ENCODE results near the gene TMIGD3. TPM values are rescaled to one million over a fixed set of nuclear protein-coding genes. Genes with fewer than 3 reads are reported as not detected.

The TMIGD3 gene
- total RNA-seq, 2 experiments from 2014 or later, result not detected

DNA sequence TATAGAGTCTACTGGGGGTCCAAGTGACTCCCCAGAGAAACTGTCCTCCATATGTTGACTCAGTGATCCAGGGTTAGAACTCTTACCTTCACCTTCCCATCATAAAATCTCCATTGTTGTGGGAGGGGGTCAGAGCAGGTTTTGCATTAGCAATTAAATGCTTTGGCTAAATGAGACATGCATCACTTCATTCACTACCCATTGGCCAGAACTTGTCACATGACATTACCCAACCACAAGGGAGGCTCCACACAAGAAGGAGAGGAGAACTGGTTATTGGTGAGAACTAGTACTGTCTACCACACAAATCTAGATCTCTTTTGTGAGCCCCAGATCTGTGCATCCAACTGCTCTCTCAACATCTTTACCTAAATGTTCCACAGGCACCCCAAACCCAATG is 33.9 kb downstream of the TMIGD3 start:
- Histone ChIP-seq H3K27ac (ENCODE audit: low read depth in 1 of 2, low read length in 2 of 2) (peak overlapping the region in 1 of 2 donors; percentile 84), H3K36me3 (ENCODE audit: insufficient read depth, low read length) (peaks cover 14% of the 10 kb centered on the region), H3K4me1 (ENCODE audit: insufficient read depth, low read length) (peaks cover 49% of the 10 kb centered on the region), H3K9me3 (ENCODE audit: control insufficient read depth in 1 of 2, insufficient read depth in 1 of 2, low read length in 2 of 2) (no peaks in the 10 kb centered on the region), H3K4me3 (ENCODE audit: low read length) (no peak overlapping the region), H3K27me3 (ENCODE audit: control insufficient read depth in 1 of 2, insufficient read depth in 2 of 2, low read length in 2 of 2) (no peaks in the 10 kb centered on the region)
- no peak for DNase-seq
- no peaks in the 10 kb centered on the region for H3K27me3 Mint-ChIP-seq
- H3K9me3 Mint-ChIP-seq, result no peaks in the 10 kb centered on the region
- no peak overlapping the region for H3K4me3 Mint-ChIP-seq
- H3K4me1 Mint-ChIP-seq (ENCODE audit: low read depth), result peaks cover 23% of the 10 kb centered on the region
- no peak overlapping the region for H3K27ac Mint-ChIP-seq
- peaks cover 22% of the 10 kb centered on the region for H3K36me3 Mint-ChIP-seq (ENCODE audit: low read depth)
- no peak for ATAC-seq (ENCODE audit: poor library complexity)
- intact Hi-C loops (cut with DNase I, micrococcal nuclease), result loop anchor here in 1 of 2 experiments (2.0 kb wide), 1 partner anchor 19 kb away; no protein-coding TSS in a partner anchor
- ChIA-PET POLR2A (interaction anchor here (0.8 kb wide), 1 partner anchor 20 kb away, joined by 4 read pairs; the partner anchor contains the start of gene ATP5PB), CTCF (interaction anchor here (0.6 to 0.7 kb wide), 2 partner anchors 31 to 439 kb away, joined by 3 read pairs; no protein-coding TSS in a partner anchor)
- TF ChIP-seq CTCF (IDR thresholded peaks at IDR 0.05), result no peak

DNA sequence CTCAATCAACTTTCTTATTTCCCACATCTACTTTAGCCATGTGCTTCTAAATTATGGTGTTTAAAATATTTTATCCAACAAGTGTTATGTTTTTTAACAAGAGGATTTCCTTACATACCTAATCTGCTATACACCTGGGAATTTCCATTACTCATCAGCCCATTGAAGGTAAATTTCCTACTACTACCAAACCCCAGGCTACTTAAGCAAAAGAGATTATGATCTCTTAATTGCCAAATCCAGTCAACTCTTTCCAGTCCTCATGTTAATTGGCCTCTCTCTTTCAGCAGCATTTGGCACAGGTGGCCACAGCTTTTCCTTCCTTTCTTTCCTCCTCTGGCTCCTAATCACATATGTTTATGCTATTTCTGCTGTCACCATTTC is 34.7 kb downstream of the TMIGD3 start:
- H3K27me3 ChIP-seq (ENCODE audit: control insufficient read depth in 1 of 2, insufficient read depth in 2 of 2, low read length in 2 of 2), result no peaks in the 10 kb centered on the region
- H3K4me1 Mint-ChIP-seq (ENCODE audit: low read depth), result peaks cover 26% of the 10 kb centered on the region
- peaks cover 24% of the 10 kb centered on the region for H3K36me3 Mint-ChIP-seq (ENCODE audit: low read depth)
- DNase-seq, result no peak
- no peak for TF ChIP-seq CTCF (IDR thresholded peaks at IDR 0.05)
- ChIA-PET CTCF (no interaction called here), POLR2A (interaction anchor here (0.8 to 1.2 kb wide), 2 partner anchors 19 to 286 kb away, joined by 3 to 4 read pairs; partner anchors contain the start of gene ATP5PB)
- peaks cover 14% of the 10 kb centered on the region for H3K36me3 ChIP-seq (ENCODE audit: insufficient read depth, low read length)
- H3K27ac Mint-ChIP-seq, result no peak overlapping the region
- no peak overlapping the region for H3K27ac ChIP-seq (ENCODE audit: low read depth in 1 of 2, low read length in 2 of 2)
- intact Hi-C loops (cut with DNase I, micrococcal nuclease), result loop anchor here in 1 of 2 experiments (2.0 kb wide), 1 partner anchor 18 kb away; no protein-coding TSS in a partner anchor
- H3K27me3 Mint-ChIP-seq, result no peaks in the 10 kb centered on the region
- H3K4me3 Mint-ChIP-seq, result no peak overlapping the region
- no peak for ATAC-seq (ENCODE audit: poor library complexity)
- H3K9me3 ChIP-seq (ENCODE audit: control insufficient read depth in 1 of 2, insufficient read depth in 1 of 2, low read length in 2 of 2), result no peaks in the 10 kb centered on the region
- no peaks in the 10 kb centered on the region for H3K9me3 Mint-ChIP-seq
- H3K4me1 ChIP-seq (ENCODE audit: insufficient read depth, low read length), result peaks cover 45% of the 10 kb centered on the region
- no peak overlapping the region for H3K4me3 ChIP-seq (ENCODE audit: low read length)

DNA sequence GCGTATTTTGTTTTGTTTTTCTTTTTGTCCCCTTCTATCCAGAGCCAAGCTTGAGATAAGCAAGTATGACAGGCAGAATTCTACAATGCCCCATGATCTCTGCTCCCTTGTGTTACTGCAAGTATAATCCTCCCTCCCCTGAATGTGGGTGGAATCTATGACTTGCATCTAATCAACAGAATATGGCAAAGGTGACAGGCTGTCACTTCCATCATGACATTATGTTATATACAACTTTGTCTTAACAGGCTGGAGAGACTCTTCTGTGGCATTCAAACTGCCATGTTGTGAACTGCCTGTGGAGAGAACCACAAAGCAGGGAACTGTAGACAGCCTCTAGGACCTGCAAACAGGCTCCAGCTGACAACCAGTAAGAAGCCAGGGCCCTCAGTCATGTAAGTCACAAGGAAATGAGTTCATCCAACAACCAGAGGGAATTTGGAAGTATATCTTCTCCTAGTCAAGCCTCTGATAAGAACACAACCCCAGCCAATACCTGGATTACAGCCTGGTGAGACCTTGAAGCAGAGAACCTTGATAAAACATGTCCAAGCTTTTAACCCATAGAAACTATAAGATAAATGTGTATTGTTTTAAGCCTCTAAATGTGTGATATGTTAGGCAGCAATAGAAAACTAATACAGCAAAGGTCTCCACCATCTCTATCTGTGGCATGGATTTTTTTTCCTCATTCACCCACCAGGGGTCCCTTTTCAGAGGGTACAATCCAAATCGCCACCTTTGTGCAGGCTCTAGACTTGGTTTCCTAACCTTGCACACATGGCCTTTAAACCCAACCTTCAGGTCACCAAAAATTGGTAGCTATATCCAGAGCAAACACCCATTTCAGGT is 35.3 kb downstream of the TMIGD3 start:
- Mint-ChIP-seq H3K9me3 (no peaks in the 10 kb centered on the region), H3K4me3 (no peak overlapping the region), H3K4me1 (ENCODE audit: low read depth) (peaks cover 29% of the 10 kb centered on the region), H3K36me3 (ENCODE audit: low read depth) (peaks cover 28% of the 10 kb centered on the region), H3K27ac (no peak overlapping the region), H3K27me3 (no peaks in the 10 kb centered on the region)
- intact Hi-C loops (cut with DNase I, micrococcal nuclease), result loop anchor here in 1 of 2 experiments (2.0 kb wide), 1 partner anchor 17 kb away; no protein-coding TSS in a partner anchor
- ATAC-seq (ENCODE audit: poor library complexity) (no peak), DNase-seq (no peak)
- Histone ChIP-seq H3K27ac (ENCODE audit: low read depth in 1 of 2, low read length in 2 of 2) (no peak overlapping the region), H3K9me3 (ENCODE audit: control insufficient read depth in 1 of 2, insufficient read depth in 1 of 2, low read length in 2 of 2) (no peaks in the 10 kb centered on the region), H3K4me1 (ENCODE audit: insufficient read depth, low read length) (peaks cover 40% of the 10 kb centered on the region), H3K4me3 (ENCODE audit: low read length) (no peak overlapping the region), H3K27me3 (ENCODE audit: control insufficient read depth in 1 of 2, insufficient read depth in 2 of 2, low read length in 2 of 2) (no peaks in the 10 kb centered on the region), H3K36me3 (ENCODE audit: insufficient read depth, low read length) (peaks cover 16% of the 10 kb centered on the region)
- POLR2A ChIA-PET, result interaction anchor here (1.2 kb wide), 1 partner anchor 287 kb away, joined by 3 read pairs; no protein-coding TSS in a partner anchor
- CTCF ChIA-PET, result interaction anchor here (0.8 to 1.0 kb wide), 2 partner anchors 11 to 20 kb away, joined by 3 read pairs; no protein-coding TSS in a partner anchor
- TF ChIP-seq CTCF (IDR thresholded peaks at IDR 0.05), result no peak

Data from CD4-positive, alpha-beta T cell (primary cell).